Lung (tissue), 12 donors: Measurements from ENCODE around the gene MYRIP. TPM values are rescaled to one million over a fixed set of nuclear protein-coding genes. Genes with fewer than 3 reads are reported as not detected.
"Not testable (repeated sequence)": the region's sequence is repeated elsewhere in the genome, so short reads cannot be mapped to it uniquely, and the experiment has no call there.

Experiments used
- ATAC-seq: fragments of 200-7000 bp; cut with Tn5 transposase; one replicate; pipeline ENCODE4 v1.9.1; 2020; ENCODE audit warnings: moderate number of reproducible peaks; ENCODE audit not compliant: insufficient read depth, low FRiP score
- DNase-seq, 3 donors: peaks; one replicate each; pipeline ENCODE4 v3.0.0-alpha.2; 2013 to 2017
- H3K27ac ChIP-seq, 2 donors: one replicate each; pipeline ENCODE4 v1.5.1; 2013; ENCODE audit warnings: mild to moderate bottlenecking in 2 of 2, moderate library complexity in 2 of 2, control low read depth in 1 of 2, inconsistent platforms in 1 of 2, low read depth in 1 of 2, low read length in 1 of 2
- H3K27me3 ChIP-seq, 3 donors: one replicate each; pipeline ENCODE4 v1.5.1; 2013; ENCODE audit warnings: low read length in 2 of 3; ENCODE audit not compliant: control insufficient read depth in 3 of 3, insufficient read depth in 3 of 3
- H3K36me3 ChIP-seq, 4 donors: one replicate each; pipeline ENCODE4 v1.5.1; 2013; ENCODE audit warnings: low read length in 4 of 4, mild to moderate bottlenecking in 1 of 4, moderate library complexity in 1 of 4; ENCODE audit not compliant: control insufficient read depth in 4 of 4, insufficient read depth in 4 of 4
- H3K4me1 ChIP-seq, 5 donors: one replicate each; pipeline ENCODE4 v1.5.1; 2013; ENCODE audit warnings: low read length in 5 of 5, mild to moderate bottlenecking in 2 of 5, moderate library complexity in 1 of 5; ENCODE audit not compliant: control insufficient read depth in 5 of 5, insufficient read depth in 5 of 5
- H3K4me3 ChIP-seq: one replicate; pipeline ENCODE4 v1.5.1; 2013; ENCODE audit warnings: mild to moderate bottlenecking, control low read depth, moderate library complexity
- H3K9ac ChIP-seq, 2 donors: one replicate each; pipeline ENCODE4 v1.5.1; 2013; ENCODE audit warnings: low read length in 2 of 2, control low read depth in 1 of 2; ENCODE audit not compliant: insufficient read depth in 1 of 2
- H3K9me3 ChIP-seq, 4 donors: one replicate each; pipeline ENCODE4 v1.5.1; 2013; ENCODE audit warnings: low read length in 3 of 4, mild to moderate bottlenecking in 1 of 4, moderate library complexity in 1 of 4; ENCODE audit not compliant: control insufficient read depth in 4 of 4, insufficient read depth in 3 of 4
- CTCF ChIP-seq: IDR thresholded peaks from 2 replicates; pipeline ENCODE4 v1.5.1; 2012; ENCODE audit warnings: mild to moderate bottlenecking; ENCODE audit errors: control extremely low read depth, extremely low read depth
- WGBS, 2 donors: extraction: QIAGEN DNeasy Blood & Tissue Kit; methylation state at CpG; one replicate each; pipeline ENCODE4 v1.1.7; 2013; 5-methylcytosine and 5-hydroxymethylcytosine counted together
- polyA plus RNA-seq, 2 donors: library from polyadenylated mRNA; stranded (reverse); fragments of 200-250 nt; gene quantifications; one replicate each; pipeline ENCODE4 v1.2.1, GENCODE V29; 2013
- total RNA-seq, 2 donors: library from RNA; depleted of rRNA in 1 of 2; stranded (reverse); fragments of >200 nt in 1 of 2; gene quantifications; one replicate each; pipeline ENCODE4 v1.2.1, GENCODE V29; 2014 to 2021
- donor health status: control.
- donor health status: control.
- donor health status: Bipolar disorder and iron deficiency.
- donor health status: healthy.
- donor health status: DM: yes; HTN: yes; CAD: no.

MYRIP gene
- total and polyA plus RNA-seq, 4 donors = 0.30 to 2.5 (median 0.77) TPM

GRCh38 chr3:40073310-40074007 lies 264.1 kb downstream of the MYRIP start:
- no peak for TF ChIP-seq CTCF
- 68 to 70% methylated on average over 11 of the region's 11 CpGs for WGBS, 2 donors
- ATAC-seq (no peak), DNase-seq (no peak)
- Histone ChIP-seq H3K36me3 (no peaks in the 10 kb centered on the region), H3K4me1 (no peaks in the 10 kb centered on the region), H3K9me3 (no peaks in the 10 kb centered on the region), H3K27me3 (no peaks in the 10 kb centered on the region), H3K4me3 (no peak overlapping the region), H3K27ac (no peak overlapping the region), H3K9ac (no peak overlapping the region)

DNA sequence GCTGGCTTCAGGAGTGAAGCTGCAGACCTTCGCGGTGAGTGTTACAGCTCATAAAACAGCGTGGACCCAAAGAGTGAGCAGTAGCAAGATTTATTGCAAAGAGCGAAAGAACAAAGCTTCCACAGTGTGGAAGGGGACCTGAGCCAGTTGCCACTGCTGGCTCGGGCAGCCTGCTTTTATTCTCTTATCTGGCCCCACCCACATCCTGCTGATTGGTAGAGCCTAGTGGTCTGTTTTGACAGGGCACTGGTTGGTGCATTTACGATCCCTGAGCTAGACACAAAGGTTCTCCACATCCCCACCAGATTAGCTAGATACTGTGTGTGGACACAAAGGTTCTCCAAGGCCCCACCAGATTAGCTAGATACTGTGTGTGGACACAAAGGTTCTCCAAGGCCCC lies 267.7 kb downstream of the MYRIP start:
- not testable (repeated sequence) for DNase-seq

GRCh38 chr3:40077828-40078492 lies 268.6 kb downstream of the MYRIP start:
- not testable (repeated sequence) for H3K9me3 ChIP-seq, H3K27ac ChIP-seq, H3K4me3 ChIP-seq, DNase-seq, ATAC-seq, H3K36me3 ChIP-seq, H3K9ac ChIP-seq, H3K27me3 ChIP-seq, H3K4me1 ChIP-seq
- WGBS, 2 donors = 96 to 98% methylated on average over 41 of the region's 41 CpGs

More for the DNA sequence above, 267.7 kb downstream of the MYRIP start:
- not testable (repeated sequence) for H3K27ac ChIP-seq, H3K9ac ChIP-seq, H3K9me3 ChIP-seq, ATAC-seq, H3K4me1 ChIP-seq, H3K36me3 ChIP-seq, H3K4me3 ChIP-seq, H3K27me3 ChIP-seq
- WGBS, 2 donors = 90 to 91% methylated on average over 6 of the region's 6 CpGs

DNA sequence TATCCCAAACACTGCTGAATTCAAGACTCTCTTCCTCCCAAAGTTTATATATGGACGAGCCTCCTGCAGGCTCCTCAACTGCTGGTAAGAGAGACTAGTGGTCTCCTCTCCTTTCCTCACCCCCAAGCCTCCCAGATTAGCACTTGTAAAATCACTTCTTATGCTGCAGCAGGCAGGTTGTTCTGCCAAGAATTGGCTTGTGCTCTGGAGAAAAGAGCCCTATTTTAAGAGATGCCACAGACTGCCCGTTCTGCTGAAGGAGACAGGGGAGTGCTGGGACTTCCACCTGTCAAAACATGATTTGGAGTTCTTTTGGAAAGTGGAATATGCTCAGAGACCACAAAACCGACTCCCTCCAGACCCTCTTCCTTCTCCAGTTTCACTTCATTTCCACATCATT lies 269.2 kb downstream of the MYRIP start:
- no peak for ATAC-seq

More for the DNA sequence above, 269.2 kb downstream of the MYRIP start:
- Histone ChIP-seq H3K9me3 (no peaks in the 10 kb centered on the region), H3K4me1 (no peaks in the 10 kb centered on the region), H3K4me3 (no peak overlapping the region), H3K27me3 (no peaks in the 10 kb centered on the region), H3K27ac (no peak overlapping the region), H3K36me3 (no peaks in the 10 kb centered on the region), H3K9ac (no peak overlapping the region)
- TF ChIP-seq CTCF = no peak
- DNase-seq = no peak
- 67 to 69% methylated on average over 3 of the region's 3 CpGs for WGBS, 2 donors
